Right renal cortex interstitium (tissue), 3 donors: ENCODE data around the gene ALG13. TPM values are rescaled to one million over a fixed set of nuclear protein-coding genes. Genes with fewer than 3 reads are reported as not detected.
"Not testable (repeated sequence)": the region's sequence is repeated elsewhere in the genome, so short reads cannot be mapped to it uniquely, and the experiment has no call there.

ENCODE experiments used
- DNase-seq, 3 donors: peaks; one replicate each; pipeline ENCODE4 v3.0.0-alpha.2; 2013; ENCODE audit warnings: low read depth in 3 of 3, low spot score in 2 of 3
- polyA plus RNA-seq, 3 donors: library from polyadenylated mRNA; unstranded; fragments of 120-200 nt; gene quantifications; one replicate each; pipeline ENCODE4 v1.2.1, GENCODE V29; 2013; ENCODE audit not compliant: insufficient read length in 3 of 3

Gene ALG13
- polyA plus RNA-seq: 10 to 100 TPM; 44.5 to 47.1 (median 46.5) TPM

GRCh38 chrX:111680988-111681779 is at the start of gene ALG13:
TSS of gene ALG13 (plus strand) at chrX:111681170. CDS start at chrX:111681219, 49 bp downstream.
- peak; percentile 61 to 68 (median 67) for DNase-seq

GRCh38 chrX:111634823-111635729 is 45.9 kb upstream of the ALG13 start:
- no peak for DNase-seq

GRCh38 chrX:111641969-111642368 is 39.0 kb upstream of the ALG13 start:
- DNase-seq: no peak

- not testable (repeated sequence) for DNase-seq
Measured at GRCh38 chrX:111645165-111645564, 35.8 kb upstream of the ALG13 start.

- DNase-seq: no peak
Measured at GRCh38 chrX:111645607-111646006, 35.4 kb upstream of the ALG13 start.

GRCh38 chrX:111646515-111646914 is 34.5 kb upstream of the ALG13 start:
- no peak for DNase-seq

- DNase-seq: no peak
Measured at GRCh38 chrX:111648802-111649201, 32.2 kb upstream of the ALG13 start.

- no peak for DNase-seq
Measured at GRCh38 chrX:111649638-111650037, 31.3 kb upstream of the ALG13 start.

GRCh38 chrX:111650845-111651244 is 30.1 kb upstream of the ALG13 start:
- no peak for DNase-seq

- no peak for DNase-seq
Measured at GRCh38 chrX:111652719-111653118, 28.3 kb upstream of the ALG13 start.

GRCh38 chrX:111661241-111661640 is 19.7 kb upstream of the ALG13 start:
- DNase-seq: no peak

GRCh38 chrX:111662292-111662691 is 18.7 kb upstream of the ALG13 start:
- no peak for DNase-seq

GRCh38 chrX:111671668-111672067 is 9.3 kb upstream of the ALG13 start:
- no peak for DNase-seq

GRCh38 chrX:111687305-111687704 is 6.3 kb downstream of the ALG13 start:
- DNase-seq: no peak

- DNase-seq: no peak
Measured at GRCh38 chrX:111695297-111695880, 14.4 kb downstream of the ALG13 start.

GRCh38 chrX:111719426-111720210 is 38.6 kb downstream of the ALG13 start:
- DNase-seq: no peak

GRCh38 chrX:111728096-111728495 is 47.1 kb downstream of the ALG13 start:
- DNase-seq: no peak

GRCh38 chrX:111731351-111731750 is 50.4 kb downstream of the ALG13 start:
- no peak for DNase-seq

- no peak for DNase-seq
Measured at GRCh38 chrX:111736571-111736970, 55.6 kb downstream of the ALG13 start.

- DNase-seq: no peak
Measured at GRCh38 chrX:111742018-111742417, 61.0 kb downstream of the ALG13 start.
